ENCODE results near the gene CD79A. TPM values are rescaled to one million over a fixed set of nuclear protein-coding genes. Genes with fewer than 3 reads are reported as not detected.
A peak's percentile ranks its signal among the peaks of the same experiment; 100 is the strongest.

The CD79A gene
- total RNA-seq, 2 donors from 2014 or later, result 3.3 to 7.0 TPM

- Mint-ChIP-seq H3K27ac (peak overlapping the region; percentile 95 to 98), H3K36me3 (peaks cover 43 to 47% of the 10 kb centered on the region in 2 donors), H3K9me3 (no peaks in the 10 kb centered on the region)
- DNase-seq (ENCODE audit: low spot score in 2 of 2) (no peak), ATAC-seq (no peak)
These were observed 16.5 kb upstream of the CD79A start for GRCh38 chr19:41860419-41861115.

GRCh38 chr19:41861116-41861768, 15.8 kb upstream of the CD79A start:
- Mint-ChIP-seq H3K9me3 (no peaks in the 10 kb centered on the region), H3K27ac (peak overlapping the region; percentile 95 to 98), H3K36me3 (peaks cover 45 to 51% of the 10 kb centered on the region in 2 donors)
- DNase-seq (ENCODE audit: low spot score in 2 of 2) (no peak), ATAC-seq (no peak)

- Mint-ChIP-seq H3K27ac (peak overlapping the region; percentile 95 to 98), H3K36me3 (peaks cover 49 to 55% of the 10 kb centered on the region in 2 donors)
These were observed 15.2 kb upstream of the CD79A start for GRCh38 chr19:41861846-41862245.

GRCh38 chr19:41862445-41862986, 14.6 kb upstream of the CD79A start:
- H3K36me3 Mint-ChIP-seq, result peaks cover 49 to 55% of the 10 kb centered on the region in 2 donors
- no peak for ATAC-seq

More at GRCh38 chr19:41861846-41862245, 15.2 kb upstream of the CD79A start:
- ATAC-seq (no peak), DNase-seq (ENCODE audit: low spot score in 2 of 2) (no peak)
- no peaks in the 10 kb centered on the region for H3K9me3 Mint-ChIP-seq

GRCh38 chr19:41863209-41863931, 13.7 kb upstream of the CD79A start:
- ATAC-seq (no peak), DNase-seq (ENCODE audit: low spot score in 2 of 2) (no peak)
- Mint-ChIP-seq H3K9me3 (no peaks in the 10 kb centered on the region), H3K36me3 (peaks cover 57 to 63% of the 10 kb centered on the region in 2 donors), H3K27ac (peak overlapping the region; percentile 91 to 98)

More at GRCh38 chr19:41862445-41862986, 14.6 kb upstream of the CD79A start:
- DNase-seq (ENCODE audit: low spot score in 2 of 2), result no peak
- Mint-ChIP-seq H3K27ac (peak overlapping the region; percentile 95 to 98), H3K9me3 (no peaks in the 10 kb centered on the region)

- no peaks in the 10 kb centered on the region for H3K9me3 Mint-ChIP-seq
- H3K36me3 Mint-ChIP-seq, result peaks cover 57 to 72% of the 10 kb centered on the region in 2 donors
- DNase-seq (ENCODE audit: low spot score in 2 of 2) (no peak), ATAC-seq (no peak)
- H3K27ac Mint-ChIP-seq, result peak overlapping the region; percentile 91 to 98
These were observed 12.7 kb upstream of the CD79A start for GRCh38 chr19:41864374-41864773.

GRCh38 chr19:41866284-41866683, 10.8 kb upstream of the CD79A start:
- Mint-ChIP-seq H3K9me3 (no peaks in the 10 kb centered on the region), H3K36me3 (peaks cover 50 to 73% of the 10 kb centered on the region in 2 donors), H3K27ac (peak overlapping the region; percentile 79 to 95)
- DNase-seq (ENCODE audit: low spot score in 2 of 2) (no peak), ATAC-seq (peak in 1 of 2 donors; percentile 4)

GRCh38 chr19:41868120-41868988, 8.7 kb upstream of the CD79A start:
- DNase-seq (ENCODE audit: low spot score in 2 of 2) (no peak), ATAC-seq (no peak)
- H3K9me3 Mint-ChIP-seq, result no peaks in the 10 kb centered on the region

GRCh38 chr19:41868989-41869300, 8.1 kb upstream of the CD79A start:
- DNase-seq (ENCODE audit: low spot score in 2 of 2), result no peak
- Mint-ChIP-seq H3K9me3 (no peaks in the 10 kb centered on the region), H3K36me3 (peaks cover 23 to 59% of the 10 kb centered on the region in 2 donors), H3K27ac (peak overlapping the region; percentile 91 to 98)
- no peak for ATAC-seq

More at GRCh38 chr19:41868120-41868988, 8.7 kb upstream of the CD79A start:
- Mint-ChIP-seq H3K27ac (peak overlapping the region; percentile 91 to 98), H3K36me3 (peaks cover 29 to 63% of the 10 kb centered on the region in 2 donors)

GRCh38 chr19:41869374-41869955, 7.6 kb upstream of the CD79A start:
- H3K9me3 Mint-ChIP-seq, result no peaks in the 10 kb centered on the region
- DNase-seq (ENCODE audit: low spot score in 2 of 2) (no peak), ATAC-seq (no peak)
- peak overlapping the region; percentile 90 to 91 for H3K27ac Mint-ChIP-seq
- H3K36me3 Mint-ChIP-seq, result peaks cover 18 to 54% of the 10 kb centered on the region in 2 donors

- DNase-seq (ENCODE audit: low spot score in 2 of 2) (no peak), ATAC-seq (peak; percentile 16 to 42)
- Mint-ChIP-seq H3K36me3 (peaks cover 15 to 48% of the 10 kb centered on the region in 2 donors), H3K9me3 (no peaks in the 10 kb centered on the region), H3K27ac (peak overlapping the region; percentile 90 to 91)
These were observed 6.6 kb upstream of the CD79A start for GRCh38 chr19:41870401-41870873.

- peak; percentile 71 to 80 for ATAC-seq
- H3K36me3 Mint-ChIP-seq, result peaks cover 8 to 38% of the 10 kb centered on the region in 2 donors
These were observed 5.3 kb upstream of the CD79A start for GRCh38 chr19:41871573-41872383.

GRCh38 chr19:41872384-41872774, 4.7 kb upstream of the CD79A start:
- no peak for DNase-seq (ENCODE audit: low spot score in 2 of 2)
- H3K27ac Mint-ChIP-seq, result peak overlapping the region; percentile 79 to 91
- H3K9me3 Mint-ChIP-seq, result no peaks in the 10 kb centered on the region
- H3K36me3 Mint-ChIP-seq, result peaks cover 8 to 38% of the 10 kb centered on the region in 2 donors
- ATAC-seq, result no peak

More at GRCh38 chr19:41871573-41872383, 5.3 kb upstream of the CD79A start:
- DNase-seq (ENCODE audit: low spot score in 2 of 2), result peak; percentile 69 to 84
- no peaks in the 10 kb centered on the region for H3K9me3 Mint-ChIP-seq
- peak overlapping the region; percentile 91 to 98 for H3K27ac Mint-ChIP-seq

GRCh38 chr19:41872775-41873647, 4.1 kb upstream of the CD79A start:
- ATAC-seq (no peak), DNase-seq (ENCODE audit: low spot score in 2 of 2) (peak in 1 of 2 donors; percentile 72)
- peaks cover 3 to 34% of the 10 kb centered on the region in 2 donors for H3K36me3 Mint-ChIP-seq
- peak overlapping the region; percentile 91 to 95 for H3K27ac Mint-ChIP-seq
- no peaks in the 10 kb centered on the region for H3K9me3 Mint-ChIP-seq

All from activated naive CD4-positive, alpha-beta T cell treated with anti-CD3 and anti-CD28 coated beads, Interleukin-2, amount 50 U/mL, for 72 hours (primary cell).